ENCODE measurements around the gene PIEZO1. TPM values are rescaled to one million over a fixed set of nuclear protein-coding genes. Genes with fewer than 3 reads are reported as not detected.

Gene PIEZO1
- total and polyA plus RNA-seq, 2 donors from 2014 or later: 103 to 124 TPM

- no peaks in the 10 kb centered on the region for H3K36me3 ChIP-seq (ENCODE audit: control insufficient read depth in 2 of 3, insufficient read depth in 3 of 3, low read length in 3 of 3)
- intact Hi-C loops (cut with DNase I): no loop called here
- H3K9ac ChIP-seq (ENCODE audit: low read length in 3 of 3): peak within 1 kb of the TSS in 1 of 3 donors; percentile 40
- peak; percentile 86 to 94 (median 91) for DNase-seq
- peaks cover 10% of the 10 kb centered on the region for H3K27me3 ChIP-seq (ENCODE audit: control insufficient read depth, insufficient read depth, low read length)
- H3K4me3 ChIP-seq (ENCODE audit: low read length in 3 of 3): peak within 1 kb of the TSS in 2 of 3 donors; percentile 10 to 58
- H3K9me3 ChIP-seq (ENCODE audit: control insufficient read depth in 2 of 3, insufficient read depth in 1 of 3, low read length in 3 of 3): no peaks in the 10 kb centered on the region
- H3K4me1 ChIP-seq (ENCODE audit: control insufficient read depth in 2 of 3, insufficient read depth in 2 of 3, low read depth in 1 of 3, low read length in 3 of 3): peaks cover 0 to 4% (median 0%) of the 10 kb centered on the region in 3 donors
- TF ChIP-seq CTCF (IDR thresholded peaks at IDR 0.05; ENCODE audit: borderline replicate concordance, extremely low read depth, insufficient read depth): no peak
- no peak for FAIRE-seq
- no peak within 1 kb of the TSS for H3K27ac ChIP-seq (ENCODE audit: low read depth in 2 of 2, low read length in 2 of 2)
Observed at GRCh38 chr16:88686439-88687253, 98.4 kb downstream of the PIEZO1 start, which contains the start of gene SNAI3. SNAI3 (minus strand) TSS chr16:88686507; CDS start chr16:88686406, 101 bp downstream.

- FAIRE-seq: no peak
- intact Hi-C loops (cut with DNase I): no loop called here
- H3K4me1 ChIP-seq (ENCODE audit: control insufficient read depth in 2 of 3, insufficient read depth in 2 of 3, low read depth in 1 of 3, low read length in 3 of 3): peaks cover 0 to 4% (median 0%) of the 10 kb centered on the region in 3 donors
- no peak overlapping the region for H3K27ac ChIP-seq (ENCODE audit: low read depth in 2 of 2, low read length in 2 of 2)
- peak in 1 of 5 donors; percentile 84 for DNase-seq
- peaks cover 11% of the 10 kb centered on the region for H3K27me3 ChIP-seq (ENCODE audit: control insufficient read depth, insufficient read depth, low read length)
- H3K4me3 ChIP-seq (ENCODE audit: low read length in 3 of 3): peak overlapping the region in 2 of 3 donors; percentile 10 to 58
- no peaks in the 10 kb centered on the region for H3K36me3 ChIP-seq (ENCODE audit: control insufficient read depth in 2 of 3, insufficient read depth in 3 of 3, low read length in 3 of 3)
- TF ChIP-seq CTCF (IDR thresholded peaks at IDR 0.05; ENCODE audit: borderline replicate concordance, extremely low read depth, insufficient read depth): no peak
- H3K9ac ChIP-seq (ENCODE audit: low read length in 3 of 3): peak overlapping the region in 1 of 3 donors; percentile 40
- H3K9me3 ChIP-seq (ENCODE audit: control insufficient read depth in 2 of 3, insufficient read depth in 1 of 3, low read length in 3 of 3): no peaks in the 10 kb centered on the region
Observed at GRCh38 chr16:88686062-88686438, 99.0 kb downstream of the PIEZO1 start.

GRCh38 chr16:88685156-88686061 lies 99.6 kb downstream of the PIEZO1 start:
- Histone ChIP-seq H3K4me1 (ENCODE audit: control insufficient read depth in 2 of 3, insufficient read depth in 2 of 3, low read depth in 1 of 3, low read length in 3 of 3) (peaks cover 0 to 4% (median 0%) of the 10 kb centered on the region in 3 donors), H3K27me3 (ENCODE audit: control insufficient read depth, insufficient read depth, low read length) (peaks cover 11% of the 10 kb centered on the region), H3K36me3 (ENCODE audit: control insufficient read depth in 2 of 3, insufficient read depth in 3 of 3, low read length in 3 of 3) (no peaks in the 10 kb centered on the region), H3K9ac (ENCODE audit: low read length in 3 of 3) (peak overlapping the region in 1 of 3 donors; percentile 40), H3K9me3 (ENCODE audit: control insufficient read depth in 2 of 3, insufficient read depth in 1 of 3, low read length in 3 of 3) (no peaks in the 10 kb centered on the region), H3K27ac (ENCODE audit: low read depth in 2 of 2, low read length in 2 of 2) (no peak overlapping the region), H3K4me3 (ENCODE audit: low read length in 3 of 3) (peak overlapping the region in 2 of 3 donors; percentile 10 to 58)
- FAIRE-seq (no peak), DNase-seq (peak in 3 of 5 donors; percentile 27 to 77 (median 29))
- intact Hi-C loops (cut with DNase I): no loop called here
- no peak for TF ChIP-seq CTCF (IDR thresholded peaks at IDR 0.05; ENCODE audit: borderline replicate concordance, extremely low read depth, insufficient read depth)

All from kidney (tissue), 14 donors.